Testis (tissue), 3 donors: Measurements from ENCODE around the gene ITPR2. TPM values are rescaled to one million over a fixed set of nuclear protein-coding genes. Genes with fewer than 3 reads are reported as not detected.

Experiments used
- DNase-seq: peaks from one replicate; pipeline ENCODE4 v3.0.0-alpha.2; 2019
- H3K27ac ChIP-seq, 2 donors: fragments of 200-600 bp; sonication (generic); one replicate each; pipeline ENCODE4 v1.5.1; 2019
- H3K27me3 ChIP-seq: fragments of 200-600 bp; sonication (generic); one replicate; pipeline ENCODE4 v1.5.1; 2019
- H3K36me3 ChIP-seq: fragments of 200-600 bp; sonication (generic); one replicate; pipeline ENCODE4 v1.5.1; 2017; ENCODE audit warnings: low read depth; ENCODE audit errors: missing control alignments
- H3K4me1 ChIP-seq: fragments of 200-600 bp; sonication (generic); one replicate; pipeline ENCODE4 v1.5.1; 2019
- H3K4me3 ChIP-seq, 2 donors: fragments of 200-600 bp; sonication (generic); one replicate each; pipeline ENCODE4 v1.5.1; 2017 to 2019
- H3K9me3 ChIP-seq: fragments of 200-600 bp; sonication (generic); one replicate; pipeline ENCODE4 v1.5.1; 2017
- CTCF ChIP-seq, 3 experiments: fragments of 450-650 bp in 2 of 3; fragments of 200-600 bp in 1 of 3; sonication (generic) in 1 of 3; IDR thresholded peaks; one replicate each; pipeline ENCODE4 v1.5.1; 2016 to 2019; ENCODE audit warnings: antibody characterized with exemption in 3 of 3, mild to moderate bottlenecking in 2 of 3, moderate library complexity in 1 of 3
- POLR2A ChIP-seq: fragments of 450-650 bp; IDR thresholded peaks from one replicate; pipeline ENCODE4 v1.6.1; 2017; ENCODE audit warnings: antibody characterized with exemption, mild to moderate bottlenecking, moderate library complexity
- WGBS, 2 donors: methylation state at CpG; one replicate each; pipeline ENCODE4 v1.1.5; 2018; 5-methylcytosine and 5-hydroxymethylcytosine counted together
- intact Hi-C: fragments of 100-400 bp; cut with DNase I; formaldehyde crosslinking; loops from one replicate; pipeline ENCODE4 v1.15.1; 2023; ENCODE audit warnings: low total_unique reads
- polyA plus RNA-seq: library from polyadenylated mRNA; stranded (reverse); fragments of 350-450 nt; fragmentation: Illumina TruSeq; extraction: RNeasy Lipid Tissue Mini Kit (QIAGEN cat#74804); gene quantifications from one replicate; pipeline ENCODE4 v1.2.3, GENCODE V29; 2014; ENCODE audit warnings: low read depth, low replicate concordance; ENCODE audit not compliant: insufficient read depth
- total RNA-seq, 2 donors: library from RNA; depleted of rRNA; stranded (reverse); fragments of >200 nt; gene quantifications; one replicate each; pipeline ENCODE4 v1.2.3, GENCODE V29; 2016

ITPR2 gene
- total and polyA plus RNA-seq, 3 donors from 2014 or later, result 4.9 to 60.6 (median 56.9) TPM

- no peak for TF ChIP-seq CTCF (IDR thresholded peaks at IDR 0.05)
- TF ChIP-seq POLR2A, result no peak
- 85 to 95% methylated on average over 5 of the region's 5 CpGs for WGBS, 2 donors
- intact Hi-C loops, result no loop called here
- Histone ChIP-seq H3K27me3 (no peaks in the 10 kb centered on the region), H3K4me1 (no peaks in the 10 kb centered on the region), H3K27ac (no peak overlapping the region), H3K36me3 (no peaks in the 10 kb centered on the region), H3K9me3 (no peaks in the 10 kb centered on the region), H3K4me3 (no peak overlapping the region)
- DNase-seq, result no peak
Measured at GRCh38 chr12:26805401-26805971, 27.5 kb downstream of the ITPR2 start.

GRCh38 chr12:26803552-26803951, 29.4 kb downstream of the ITPR2 start:
- Histone ChIP-seq H3K4me1 (no peaks in the 10 kb centered on the region), H3K4me3 (no peak overlapping the region), H3K9me3 (no peaks in the 10 kb centered on the region), H3K27ac (no peak overlapping the region), H3K27me3 (no peaks in the 10 kb centered on the region), H3K36me3 (no peaks in the 10 kb centered on the region)
- DNase-seq, result no peak
- 47 to 49% methylated on average over 2 of the region's 2 CpGs for WGBS, 2 donors
- TF ChIP-seq CTCF (IDR thresholded peaks at IDR 0.05) (no peak), POLR2A (no peak)
- intact Hi-C loops, result no loop called here

GRCh38 chr12:26801486-26801885, 31.5 kb downstream of the ITPR2 start:
- Histone ChIP-seq H3K4me1 (no peaks in the 10 kb centered on the region), H3K36me3 (no peaks in the 10 kb centered on the region), H3K27me3 (no peaks in the 10 kb centered on the region), H3K9me3 (no peaks in the 10 kb centered on the region), H3K27ac (no peak overlapping the region), H3K4me3 (no peak overlapping the region)
- 84 to 96% methylated on average over 1 of the region's 1 CpG for WGBS, 2 donors
- intact Hi-C loops, result no loop called here
- no peak for DNase-seq
- no peak for TF ChIP-seq POLR2A
- TF ChIP-seq CTCF (IDR thresholded peaks at IDR 0.05), result no peak

- intact Hi-C loops, result no loop called here
- H3K27me3 ChIP-seq, result no peaks in the 10 kb centered on the region
- DNase-seq, result no peak
- no peak overlapping the region for H3K4me3 ChIP-seq
- H3K27ac ChIP-seq, result no peak overlapping the region
- no peak for TF ChIP-seq POLR2A
- TF ChIP-seq CTCF (IDR thresholded peaks at IDR 0.05), result no peak
- no peaks in the 10 kb centered on the region for H3K36me3 ChIP-seq
- H3K4me1 ChIP-seq, result no peaks in the 10 kb centered on the region
- no peaks in the 10 kb centered on the region for H3K9me3 ChIP-seq
- WGBS, 2 donors, result 91% methylated on average over 6 to 7 of the region's 7 CpGs
Measured at GRCh38 chr12:26800858-26801257, 32.1 kb downstream of the ITPR2 start.

GRCh38 chr12:26800347-26800746, 32.6 kb downstream of the ITPR2 start:
- no peak overlapping the region for H3K4me3 ChIP-seq
- H3K4me1 ChIP-seq, result no peaks in the 10 kb centered on the region
- no peak for DNase-seq
- H3K27ac ChIP-seq, result no peak overlapping the region
- H3K27me3 ChIP-seq, result no peaks in the 10 kb centered on the region
- no peak for TF ChIP-seq CTCF (IDR thresholded peaks at IDR 0.05)
- TF ChIP-seq POLR2A, result no peak
- no peaks in the 10 kb centered on the region for H3K9me3 ChIP-seq
- intact Hi-C loops, result no loop called here
- H3K36me3 ChIP-seq, result no peaks in the 10 kb centered on the region
